Endodermal cell (in vitro differentiated cells): Measurements from ENCODE around the gene SSTR5. TPM values are rescaled to one million over a fixed set of nuclear protein-coding genes. Genes with fewer than 3 reads are reported as not detected.

Source experiments
- DNase-seq: peaks from one replicate; pipeline ENCODE4 v3.0.0-alpha.2; 2017
- H3K27ac ChIP-seq: 2 replicates; pipeline ENCODE4 v1.5.1; 2013; ENCODE audit warnings: mild to moderate bottlenecking, low read depth, low read length, moderate library complexity
- H3K27me3 ChIP-seq: 2 replicates; pipeline ENCODE4 v1.6.1; 2013; ENCODE audit warnings: mild to moderate bottlenecking, low read length, moderate library complexity; ENCODE audit not compliant: insufficient read depth, control insufficient read depth, poor library complexity, severe bottlenecking
- H3K36me3 ChIP-seq: 2 replicates; pipeline ENCODE4 v1.7.0; 2013; ENCODE audit warnings: mild to moderate bottlenecking, low read length, moderate library complexity; ENCODE audit not compliant: control insufficient read depth, insufficient read depth
- H3K4me1 ChIP-seq: one replicate; pipeline ENCODE4 v1.7.0; 2013; ENCODE audit warnings: low read length; ENCODE audit not compliant: control insufficient read depth, insufficient read depth
- H3K4me3 ChIP-seq: 2 replicates; pipeline ENCODE4 v1.5.1; 2013; ENCODE audit warnings: mild to moderate bottlenecking, low read length, moderate library complexity
- H3K9ac ChIP-seq: 2 replicates; pipeline ENCODE4 v1.6.1; 2013; ENCODE audit warnings: mild to moderate bottlenecking, low read length, moderate library complexity; ENCODE audit not compliant: poor library complexity, severe bottlenecking; ENCODE audit errors: extremely low read depth
- H3K9me3 ChIP-seq: 2 replicates; pipeline ENCODE4 v1.6.1; 2013; ENCODE audit warnings: mild to moderate bottlenecking, low read length, moderate library complexity; ENCODE audit not compliant: control insufficient read depth
- H3K27ac Mint-ChIP-seq: 2 replicates; pipeline ENCODE4 v1.8.0; 2020; ENCODE audit warnings: mixed read lengths
- H3K27me3 Mint-ChIP-seq: 2 replicates; pipeline ENCODE4 v1.8.0; 2021; ENCODE audit warnings: mild to moderate bottlenecking, mixed read lengths; ENCODE audit not compliant: insufficient read depth
- H3K36me3 Mint-ChIP-seq: 2 replicates; pipeline ENCODE4 v1.8.0; 2020; ENCODE audit warnings: low read depth, mixed read lengths
- H3K4me1 Mint-ChIP-seq: 2 replicates; pipeline ENCODE4 v1.8.0; 2020; ENCODE audit warnings: mixed read lengths
- H3K4me3 Mint-ChIP-seq: 2 replicates; pipeline ENCODE4 v1.8.0; 2020; ENCODE audit warnings: mild to moderate bottlenecking, moderate library complexity, mixed read lengths
- H3K9me3 Mint-ChIP-seq: 2 replicates; pipeline ENCODE4 v1.8.0; 2020; ENCODE audit warnings: mild to moderate bottlenecking, mixed read lengths
- CTCF ChIP-seq: fragments of 200-600 bp; sonication (generic); conservative IDR thresholded peaks from 2 replicates; pipeline ENCODE4 v1.5.0; 2021; ENCODE audit warnings: antibody characterized with exemption, mild to moderate bottlenecking
- WGBS, 2 experiments: methylation state at CpG; one replicate each; pipeline versions ENCODE4 v1.1.5 to v1.1.7; 2013; ENCODE audit warnings: missing lambda C conversion rate in 2 of 2, mixed read lengths in 1 of 2; ENCODE audit not compliant: insufficient coverage in 1 of 2, insufficient read length in 1 of 2; 5-methylcytosine and 5-hydroxymethylcytosine counted together
- total RNA-seq, 2 donors: library from RNA; stranded (reverse); fragmentation: NEBNext Ultra II Directional in 1 of 2; extraction: Animal tissue kit (Norgen Biotek cat#: 25700) in 1 of 2; gene quantifications; 2 replicates in 1 of 2; 3 replicates in 1 of 2; pipeline ENCODE4 v1.2.1, GENCODE V29; 2021

SSTR5 gene
- total RNA-seq, 2 donors from 2014 or later = 0.64 to 1.3 TPM

GRCh38 chr16:1121601-1122397 is 49.3 kb downstream of the SSTR5 start:
- Mint-ChIP-seq H3K4me1 (no peaks in the 10 kb centered on the region), H3K27me3 (no peaks in the 10 kb centered on the region), H3K36me3 (no peaks in the 10 kb centered on the region), H3K27ac (no peak overlapping the region), H3K4me3 (no peak overlapping the region), H3K9me3 (no peaks in the 10 kb centered on the region)
- Histone ChIP-seq H3K9ac (no peak overlapping the region), H3K27me3 (no peaks in the 10 kb centered on the region), H3K4me3 (no peak overlapping the region), H3K4me1 (no peaks in the 10 kb centered on the region), H3K9me3 (no peaks in the 10 kb centered on the region), H3K36me3 (no peaks in the 10 kb centered on the region), H3K27ac (no peak overlapping the region)
- 88 to 90% methylated on average over 25 to 30 of the region's 30 CpGs for WGBS, 2 experiments
- TF ChIP-seq CTCF = no peak
- no peak for DNase-seq

DNA sequence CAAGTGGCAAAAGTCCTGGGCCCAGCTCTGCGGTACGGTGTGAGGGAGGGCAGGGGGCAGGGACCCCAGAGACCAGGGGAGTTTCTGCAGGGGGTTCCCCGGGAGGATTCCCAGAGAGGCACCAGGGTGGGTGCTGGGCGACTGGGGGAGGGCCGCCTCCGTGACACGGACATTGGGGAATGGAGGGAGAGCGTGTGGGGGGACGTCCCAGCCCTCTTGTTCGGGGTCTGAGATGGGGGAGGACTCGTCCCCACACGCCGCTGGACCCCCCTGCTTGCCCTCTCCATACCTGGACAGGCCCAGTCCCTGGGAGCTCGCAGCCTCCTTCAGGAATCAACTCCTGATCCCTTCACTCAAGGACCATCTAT is 49.8 kb downstream of the SSTR5 start:
- H3K4me1 Mint-ChIP-seq = no peaks in the 10 kb centered on the region
- no peak overlapping the region for H3K4me3 Mint-ChIP-seq
- no peak for DNase-seq
- no peak for TF ChIP-seq CTCF
- Histone ChIP-seq H3K27ac (no peak overlapping the region), H3K36me3 (no peaks in the 10 kb centered on the region), H3K4me3 (no peak overlapping the region), H3K4me1 (no peaks in the 10 kb centered on the region), H3K9ac (no peak overlapping the region), H3K27me3 (no peaks in the 10 kb centered on the region), H3K9me3 (no peaks in the 10 kb centered on the region)
- H3K9me3 Mint-ChIP-seq = no peaks in the 10 kb centered on the region
- H3K27ac Mint-ChIP-seq = no peak overlapping the region
- H3K27me3 Mint-ChIP-seq = no peaks in the 10 kb centered on the region
- H3K36me3 Mint-ChIP-seq = no peaks in the 10 kb centered on the region
- 94 to 98% methylated on average over 10 to 14 of the region's 14 CpGs for WGBS, 2 experiments

GRCh38 chr16:1123525-1124230 is 51.1 kb downstream of the SSTR5 start:
- Mint-ChIP-seq H3K9me3 (no peaks in the 10 kb centered on the region), H3K27ac (no peak overlapping the region), H3K27me3 (no peaks in the 10 kb centered on the region), H3K36me3 (no peaks in the 10 kb centered on the region), H3K4me1 (no peaks in the 10 kb centered on the region), H3K4me3 (no peak overlapping the region)
- Histone ChIP-seq H3K27me3 (no peaks in the 10 kb centered on the region), H3K27ac (no peak overlapping the region), H3K9me3 (no peaks in the 10 kb centered on the region), H3K36me3 (no peaks in the 10 kb centered on the region), H3K9ac (no peak overlapping the region), H3K4me3 (no peak overlapping the region), H3K4me1 (no peaks in the 10 kb centered on the region)
- WGBS, 2 experiments = 87 to 92% methylated on average over 3 to 21 of the region's 21 CpGs
- TF ChIP-seq CTCF = no peak
- no peak for DNase-seq
